ENCODE data around the gene CRB3.

The CRB3 gene

GRCh38 chr19:6448045-6448444, 16.0 kb upstream of the CRB3 start:
- ChIA-PET POLR2A (ENCODE audit: low non-redundant PET) (no interaction called here), CTCF (no interaction called here)
- DNase-seq (ENCODE audit: low spot score) = no peak
- no peak overlapping the region for H3K27ac ChIP-seq
- TF ChIP-seq CTCF (conservative IDR thresholded peaks at IDR 0.05; ENCODE audit: low read depth) = no peak

GRCh38 chr19:6450166-6450565, 13.9 kb upstream of the CRB3 start:
- TF ChIP-seq CTCF (conservative IDR thresholded peaks at IDR 0.05; ENCODE audit: low read depth) = no peak
- no peak overlapping the region for H3K27ac ChIP-seq
- CTCF ChIA-PET = no interaction called here
- DNase-seq (ENCODE audit: low spot score) = no peak
- POLR2A ChIA-PET (ENCODE audit: low non-redundant PET) = no interaction called here

- CTCF ChIA-PET = no interaction called here
- POLR2A ChIA-PET (ENCODE audit: low non-redundant PET) = no interaction called here
- no peak overlapping the region for H3K27ac ChIP-seq
- no peak for DNase-seq (ENCODE audit: low spot score)
- TF ChIP-seq CTCF (conservative IDR thresholded peaks at IDR 0.05; ENCODE audit: low read depth) = no peak
Measured at GRCh38 chr19:6451583-6452222, 12.4 kb upstream of the CRB3 start.

GRCh38 chr19:6452223-6452614, 11.9 kb upstream of the CRB3 start:
- no peak overlapping the region for H3K27ac ChIP-seq
- DNase-seq (ENCODE audit: low spot score) = no peak
- POLR2A ChIA-PET (ENCODE audit: low non-redundant PET) = no interaction called here
- no peak for TF ChIP-seq CTCF (conservative IDR thresholded peaks at IDR 0.05; ENCODE audit: low read depth)
- CTCF ChIA-PET = no interaction called here

GRCh38 chr19:6452899-6453298, 11.2 kb upstream of the CRB3 start:
- no peak for DNase-seq (ENCODE audit: low spot score)
- POLR2A ChIA-PET (ENCODE audit: low non-redundant PET) = no interaction called here
- no peak overlapping the region for H3K27ac ChIP-seq
- CTCF ChIA-PET = no interaction called here
- no peak for TF ChIP-seq CTCF (conservative IDR thresholded peaks at IDR 0.05; ENCODE audit: low read depth)

- H3K27ac ChIP-seq = no peak overlapping the region
- ChIA-PET CTCF (no interaction called here), POLR2A (ENCODE audit: low non-redundant PET) (no interaction called here)
- no peak for TF ChIP-seq CTCF (conservative IDR thresholded peaks at IDR 0.05; ENCODE audit: low read depth)
- DNase-seq (ENCODE audit: low spot score) = no peak
Measured at GRCh38 chr19:6453951-6454565, 10.0 kb upstream of the CRB3 start.
